Activated T-helper 2 cell treated with anti-CD3 and anti-CD28 coated beads, Interferon-gamma antibody, Interleukin-2, Interleukin-4, amounts not matched to agents 10 μg/mL and 5 μg/mL and 100 μg/mL, durations not matched to agents 14 hours and 24 hours and 36 hours (primary cell): ENCODE results near the gene ADCY7. TPM values are rescaled to one million over a fixed set of nuclear protein-coding genes. Genes with fewer than 3 reads are reported as not detected.

Source experiments
- DNase-seq: peaks from one replicate; pipeline ENCODE4 v3.0.0; 2021; ENCODE audit warnings: low spot score
- H3K27ac Mint-ChIP-seq: one replicate; pipeline ENCODE4 v1.8.0; 2021; ENCODE audit warnings: mixed read lengths
- H3K27me3 Mint-ChIP-seq: one replicate; pipeline ENCODE4 v1.8.0; 2021; ENCODE audit warnings: low read depth, mixed read lengths
- H3K36me3 Mint-ChIP-seq: one replicate; pipeline ENCODE4 v1.8.0; 2021; ENCODE audit warnings: low read depth, mixed read lengths
- H3K4me1 Mint-ChIP-seq: one replicate; pipeline ENCODE4 v1.8.0; 2021; ENCODE audit warnings: low read depth, mixed read lengths
- H3K4me3 Mint-ChIP-seq: one replicate; pipeline ENCODE4 v1.8.0; 2021; ENCODE audit warnings: low read depth, mild to moderate bottlenecking, moderate library complexity, mixed read lengths
- H3K9me3 Mint-ChIP-seq: one replicate; pipeline ENCODE4 v1.8.0; 2021; ENCODE audit warnings: mixed read lengths
- intact Hi-C: fragments of 100-400 bp; cut with micrococcal nuclease; formaldehyde crosslinking; loops from one replicate; pipeline ENCODE4 v1.15.1; 2023
- total RNA-seq: library from RNA; stranded (reverse); gene quantifications from 2 replicates; pipeline ENCODE4 v1.2.3, GENCODE V29; 2022

ADCY7 gene
- total RNA-seq, 1 donor from 2014 or later, result 89.5 TPM

- no peak overlapping the region for H3K27ac Mint-ChIP-seq
- H3K36me3 Mint-ChIP-seq, result peaks cover 62% of the 10 kb centered on the region
- no peak for DNase-seq
- H3K4me1 Mint-ChIP-seq, result peaks cover 53% of the 10 kb centered on the region
- no peaks in the 10 kb centered on the region for H3K27me3 Mint-ChIP-seq
- H3K9me3 Mint-ChIP-seq, result no peaks in the 10 kb centered on the region
- no peak overlapping the region for H3K4me3 Mint-ChIP-seq
- intact Hi-C loops, result no loop called here
Observed at GRCh38 chr16:50282955-50283631, 16.7 kb downstream of the ADCY7 start.

GRCh38 chr16:50284131-50284911 is 18.0 kb downstream of the ADCY7 start:
- no peak for DNase-seq
- no peaks in the 10 kb centered on the region for H3K27me3 Mint-ChIP-seq
- no peaks in the 10 kb centered on the region for H3K9me3 Mint-ChIP-seq
- peaks cover 41% of the 10 kb centered on the region for H3K4me1 Mint-ChIP-seq
- no peak overlapping the region for H3K4me3 Mint-ChIP-seq
- peaks cover 60% of the 10 kb centered on the region for H3K36me3 Mint-ChIP-seq
- no peak overlapping the region for H3K27ac Mint-ChIP-seq
- intact Hi-C loops, result no loop called here

- no peak overlapping the region for H3K4me3 Mint-ChIP-seq
- H3K27me3 Mint-ChIP-seq, result no peaks in the 10 kb centered on the region
- H3K9me3 Mint-ChIP-seq, result no peaks in the 10 kb centered on the region
- intact Hi-C loops, result no loop called here
- no peak for DNase-seq
- no peak overlapping the region for H3K27ac Mint-ChIP-seq
- H3K4me1 Mint-ChIP-seq, result peaks cover 29% of the 10 kb centered on the region
- peaks cover 54% of the 10 kb centered on the region for H3K36me3 Mint-ChIP-seq
Observed at GRCh38 chr16:50285406-50286003, 19.2 kb downstream of the ADCY7 start.

GRCh38 chr16:50286681-50287080 is 20.3 kb downstream of the ADCY7 start:
- Mint-ChIP-seq H3K4me3 (no peak overlapping the region), H3K27me3 (no peaks in the 10 kb centered on the region), H3K36me3 (peaks cover 58% of the 10 kb centered on the region), H3K9me3 (no peaks in the 10 kb centered on the region), H3K4me1 (peaks cover 24% of the 10 kb centered on the region), H3K27ac (peak overlapping the region; percentile 12)
- intact Hi-C loops, result no loop called here
- DNase-seq, result no peak

- Mint-ChIP-seq H3K9me3 (no peaks in the 10 kb centered on the region), H3K27ac (no peak overlapping the region), H3K36me3 (peaks cover 65% of the 10 kb centered on the region), H3K4me1 (peaks cover 15% of the 10 kb centered on the region), H3K27me3 (no peaks in the 10 kb centered on the region), H3K4me3 (no peak overlapping the region)
- intact Hi-C loops, result no loop called here
- DNase-seq, result no peak
Observed at GRCh38 chr16:50288026-50288425, 21.7 kb downstream of the ADCY7 start.

- Mint-ChIP-seq H3K27ac (no peak overlapping the region), H3K9me3 (no peaks in the 10 kb centered on the region), H3K36me3 (peaks cover 66% of the 10 kb centered on the region), H3K4me3 (no peak overlapping the region), H3K27me3 (no peaks in the 10 kb centered on the region), H3K4me1 (peaks cover 7% of the 10 kb centered on the region)
- intact Hi-C loops, result no loop called here
- no peak for DNase-seq
Observed at GRCh38 chr16:50288920-50289319, 22.6 kb downstream of the ADCY7 start.

- intact Hi-C loops, result no loop called here
- Mint-ChIP-seq H3K36me3 (peaks cover 61% of the 10 kb centered on the region), H3K4me1 (no peaks in the 10 kb centered on the region), H3K4me3 (no peak overlapping the region), H3K9me3 (no peaks in the 10 kb centered on the region), H3K27me3 (no peaks in the 10 kb centered on the region), H3K27ac (no peak overlapping the region)
- no peak for DNase-seq
Observed at GRCh38 chr16:50289950-50290764, 23.8 kb downstream of the ADCY7 start.

- Mint-ChIP-seq H3K27ac (no peak overlapping the region), H3K4me1 (no peaks in the 10 kb centered on the region), H3K27me3 (no peaks in the 10 kb centered on the region), H3K9me3 (no peaks in the 10 kb centered on the region), H3K36me3 (peaks cover 64% of the 10 kb centered on the region), H3K4me3 (no peak overlapping the region)
- intact Hi-C loops, result no loop called here
- DNase-seq, result no peak
Observed at GRCh38 chr16:50290856-50291255, 24.5 kb downstream of the ADCY7 start.

GRCh38 chr16:50291719-50292565 is 25.6 kb downstream of the ADCY7 start:
- H3K27me3 Mint-ChIP-seq, result no peaks in the 10 kb centered on the region
- DNase-seq, result no peak
- H3K4me1 Mint-ChIP-seq, result no peaks in the 10 kb centered on the region
- peaks cover 63% of the 10 kb centered on the region for H3K36me3 Mint-ChIP-seq
- no peak overlapping the region for H3K27ac Mint-ChIP-seq
- intact Hi-C loops, result no loop called here
- H3K9me3 Mint-ChIP-seq, result no peaks in the 10 kb centered on the region
- H3K4me3 Mint-ChIP-seq, result no peak overlapping the region

GRCh38 chr16:50292566-50292948 is 26.2 kb downstream of the ADCY7 start:
- Mint-ChIP-seq H3K27me3 (no peaks in the 10 kb centered on the region), H3K4me1 (no peaks in the 10 kb centered on the region), H3K27ac (no peak overlapping the region), H3K36me3 (peaks cover 59% of the 10 kb centered on the region), H3K4me3 (no peak overlapping the region), H3K9me3 (no peaks in the 10 kb centered on the region)
- intact Hi-C loops, result no loop called here
- no peak for DNase-seq

- Mint-ChIP-seq H3K27me3 (no peaks in the 10 kb centered on the region), H3K4me1 (no peaks in the 10 kb centered on the region), H3K4me3 (no peak overlapping the region), H3K9me3 (no peaks in the 10 kb centered on the region), H3K27ac (no peak overlapping the region), H3K36me3 (peaks cover 59% of the 10 kb centered on the region)
- no peak for DNase-seq
- intact Hi-C loops, result no loop called here
Observed at GRCh38 chr16:50293041-50293783, 26.9 kb downstream of the ADCY7 start.
